HEK293T (cell line): ENCODE measurements around the gene NAV2.

ENCODE experiments used
- CTCF ChIA-PET: fragments of 350-600 bp; formaldehyde crosslinking; extraction: SDS; loops from one replicate; lab custom pipeline; 2021; ENCODE audit warnings: antibody characterized with exemption, inconsistent platforms; lab: Yijun Ruan, JAX
- POLR2A ChIA-PET: fragments of 350-600 bp; formaldehyde crosslinking; extraction: SDS; loops from one replicate; lab custom pipeline; 2020; ENCODE audit warnings: antibody characterized with exemption, inconsistent platforms; lab: Yijun Ruan, JAX
- DNase-seq: peaks from one replicate; pipeline ENCODE4 v3.0.0; 2012; ENCODE audit warnings: mixed read lengths; ENCODE audit errors: extremely low spot score
- ARNT ChIP-seq: fragments of 450-650 bp; IDR thresholded peaks from 2 replicates; pipeline ENCODE4 v1.6.1; 2017; ENCODE audit warnings: mild to moderate bottlenecking
- BHLHE40 ChIP-seq: fragments of 450-650 bp; IDR thresholded peaks from 2 replicates; pipeline ENCODE4 v1.6.1; 2016; ENCODE audit warnings: mild to moderate bottlenecking, moderate library complexity, borderline replicate concordance
- CTBP1 ChIP-seq: fragments of 450-650 bp; IDR thresholded peaks from 2 replicates; pipeline ENCODE4 v1.6.1; 2016; ENCODE audit warnings: borderline replicate concordance
- ELF4 ChIP-seq: fragments of 450-650 bp; IDR thresholded peaks from 2 replicates; pipeline ENCODE4 v1.6.1; 2017; ENCODE audit warnings: antibody characterized with exemption
- FOXA1 ChIP-seq: fragments of 450-650 bp; IDR thresholded peaks from 2 replicates; pipeline ENCODE4 v1.6.1; 2016; ENCODE audit warnings: mild to moderate bottlenecking
- FOXK2 ChIP-seq: fragments of 450-650 bp; IDR thresholded peaks from 2 replicates; pipeline ENCODE4 v1.6.1; 2016; ENCODE audit warnings: mild to moderate bottlenecking
- FOXM1 ChIP-seq: fragments of 450-650 bp; IDR thresholded peaks from 2 replicates; pipeline ENCODE4 v1.6.1; 2017; ENCODE audit warnings: mild to moderate bottlenecking, borderline replicate concordance
- HDGF ChIP-seq: fragments of 450-650 bp; IDR thresholded peaks from 2 replicates; pipeline ENCODE4 v1.6.1; 2017; ENCODE audit warnings: antibody characterized with exemption, borderline replicate concordance
- L3MBTL2 ChIP-seq: fragments of 450-650 bp; conservative IDR thresholded peaks from 2 replicates; pipeline ENCODE4 v1.6.1; 2016; ENCODE audit warnings: mild to moderate bottlenecking
- LEF1 ChIP-seq: fragments of 450-650 bp; IDR thresholded peaks from 2 replicates; pipeline ENCODE4 v1.6.1; 2017; ENCODE audit warnings: mild to moderate bottlenecking, borderline replicate concordance
- NFRKB ChIP-seq: fragments of 450-650 bp; IDR thresholded peaks from 2 replicates; pipeline ENCODE4 v1.6.1; 2016; ENCODE audit warnings: mild to moderate bottlenecking, moderate library complexity
- SP1 ChIP-seq: fragments of 450-650 bp; IDR thresholded peaks from 2 replicates; pipeline ENCODE4 v1.6.1; 2017
- SUZ12 ChIP-seq: fragments of 450-650 bp; IDR thresholded peaks from 2 replicates; pipeline ENCODE4 v1.6.1; 2016; ENCODE audit warnings: mild to moderate bottlenecking
- TARDBP ChIP-seq: fragments of 450-650 bp; IDR thresholded peaks from 2 replicates; pipeline ENCODE4 v1.6.1; 2016
- ZNF384 ChIP-seq: fragments of 450-650 bp; IDR thresholded peaks from 2 replicates; pipeline ENCODE4 v1.6.1; 2016
- TF ChIP-seq, protein P1 (sequence below): fragments of 450-650 bp; IDR thresholded peaks from 2 replicates; pipeline ENCODE4 v1.6.1; 2016

NAV2 gene

DNA sequence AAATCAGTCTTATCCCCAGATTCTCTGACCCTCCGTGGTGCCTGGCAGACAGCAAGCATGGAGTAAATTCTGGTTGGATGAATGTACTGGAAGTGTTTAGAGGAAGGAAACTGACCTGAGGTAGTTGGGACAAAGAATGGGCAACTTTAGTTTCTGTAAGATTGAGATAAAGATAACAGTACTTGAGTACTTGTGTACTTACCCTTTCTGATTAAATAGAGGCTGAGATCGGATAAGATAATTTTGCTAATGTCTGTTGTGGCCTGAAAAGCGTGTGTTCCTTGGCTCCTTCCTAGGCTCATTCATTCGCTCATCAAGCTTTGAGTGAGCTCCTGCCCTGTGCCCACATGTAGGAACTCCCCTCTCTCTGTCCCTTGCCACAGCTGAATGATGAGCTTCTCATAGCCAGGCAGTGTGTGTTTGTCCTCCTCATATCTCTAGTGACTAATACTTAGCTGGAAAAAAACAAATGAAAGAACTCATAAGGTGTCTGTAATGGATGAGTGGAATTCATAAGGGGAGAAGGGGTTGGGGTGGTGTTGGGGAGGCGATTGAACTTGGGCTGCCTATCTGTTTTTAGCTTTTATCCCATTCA lies 329.5 kb downstream of the NAV2 start:
- POLR2A ChIA-PET, result no interaction called here
- no peak for DNase-seq
- CTCF ChIA-PET, result interaction anchor here (0.5 kb wide), 2 partner anchors 8 to 567 kb away, joined by 4 to 10 read pairs; no protein-coding TSS in a partner anchor
- no peak for TF ChIP-seq ELF4
- TF ChIP-seq NFRKB, result no peak
- no peak for TF ChIP-seq SP1
- TF ChIP-seq FOXK2, result no peak
- TF ChIP-seq L3MBTL2, result no peak
- TF ChIP-seq ZNF384, result no peak
- TF ChIP-seq LEF1, result no peak
- TF ChIP-seq HDGF, result no peak
- TF ChIP-seq FOXM1, result no peak
- TF ChIP-seq, protein P1, sequence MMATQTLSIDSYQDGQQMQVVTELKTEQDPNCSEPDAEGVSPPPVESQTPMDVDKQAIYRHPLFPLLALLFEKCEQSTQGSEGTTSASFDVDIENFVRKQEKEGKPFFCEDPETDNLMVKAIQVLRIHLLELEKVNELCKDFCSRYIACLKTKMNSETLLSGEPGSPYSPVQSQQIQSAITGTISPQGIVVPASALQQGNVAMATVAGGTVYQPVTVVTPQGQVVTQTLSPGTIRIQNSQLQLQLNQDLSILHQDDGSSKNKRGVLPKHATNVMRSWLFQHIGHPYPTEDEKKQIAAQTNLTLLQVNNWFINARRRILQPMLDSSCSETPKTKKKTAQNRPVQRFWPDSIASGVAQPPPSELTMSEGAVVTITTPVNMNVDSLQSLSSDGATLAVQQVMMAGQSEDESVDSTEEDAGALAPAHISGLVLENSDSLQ, result no peak
- TF ChIP-seq BHLHE40, result no peak
- no peak for TF ChIP-seq SUZ12
- TF ChIP-seq TARDBP, result no peak
- TF ChIP-seq FOXA1, result no peak
- TF ChIP-seq CTBP1, result no peak
- TF ChIP-seq ARNT, result no peak

DNA sequence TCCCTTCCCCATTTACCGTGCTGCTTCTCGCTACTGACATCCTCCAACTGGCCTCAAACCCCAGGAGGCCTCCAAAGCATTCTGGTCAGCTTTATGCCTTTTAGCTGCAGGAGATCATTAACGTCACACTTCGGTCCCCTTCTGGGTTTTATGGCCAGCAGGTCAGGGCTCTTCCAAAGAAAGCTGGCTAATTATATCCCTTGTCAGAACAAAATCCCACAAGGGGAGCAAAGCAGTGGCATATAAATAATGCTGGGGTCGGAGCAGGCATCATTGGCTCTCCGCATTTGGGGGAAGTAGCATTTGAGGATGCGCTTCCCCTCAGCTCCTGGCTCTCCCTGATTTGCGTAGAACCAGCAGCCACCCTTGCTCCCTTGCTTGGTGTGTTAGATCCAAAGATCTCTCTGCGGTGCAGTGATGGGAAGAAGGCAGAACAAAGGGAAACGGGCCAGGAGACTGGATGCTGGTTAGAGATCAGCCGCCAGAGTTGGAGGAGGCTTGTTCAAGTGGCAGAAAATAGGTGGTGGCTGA lies 330.2 kb downstream of the NAV2 start:
- DNase-seq, result no peak
- CTCF ChIA-PET, result no interaction called here

DNA sequence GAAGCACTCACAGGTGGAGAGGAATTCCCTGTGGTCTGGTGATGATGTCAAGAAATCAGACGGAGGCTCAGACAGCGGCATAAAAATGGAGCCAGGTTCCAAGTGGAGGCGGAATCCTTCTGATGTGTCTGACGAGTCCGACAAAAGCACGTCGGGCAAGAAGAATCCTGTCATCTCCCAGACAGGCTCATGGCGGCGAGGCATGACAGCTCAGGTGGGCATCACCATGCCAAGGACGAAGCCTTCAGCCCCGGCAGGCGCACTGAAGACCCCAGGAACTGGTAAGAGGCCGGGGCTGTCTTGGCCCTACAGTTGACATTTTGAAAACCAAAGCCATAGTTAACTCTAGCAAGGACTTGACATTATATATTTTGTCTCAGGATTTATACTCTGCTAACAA lies 331.4 kb downstream of the NAV2 start:
- TF ChIP-seq FOXA1, result no peak
- no peak for TF ChIP-seq SUZ12
- TF ChIP-seq TARDBP, result no peak
- TF ChIP-seq FOXK2, result no peak
- no peak for TF ChIP-seq BHLHE40
- TF ChIP-seq ARNT, result no peak
- no peak for TF ChIP-seq FOXM1
- no peak for TF ChIP-seq ZNF384
- no peak for TF ChIP-seq NFRKB
- TF ChIP-seq CTBP1, result no peak
- CTCF ChIA-PET, result no interaction called here
- no peak for DNase-seq
- POLR2A ChIA-PET, result no interaction called here

More for the DNA sequence above, 330.2 kb downstream of the NAV2 start:
- POLR2A ChIA-PET, result no interaction called here
- no peak for TF ChIP-seq ZNF384
- TF ChIP-seq CTBP1, result no peak
- TF ChIP-seq, protein P1, result no peak
- no peak for TF ChIP-seq FOXA1
- no peak for TF ChIP-seq TARDBP
- no peak for TF ChIP-seq L3MBTL2
- TF ChIP-seq ARNT, result no peak
- TF ChIP-seq ELF4, result no peak
- no peak for TF ChIP-seq BHLHE40
- TF ChIP-seq NFRKB, result no peak
- no peak for TF ChIP-seq HDGF
- TF ChIP-seq FOXM1, result no peak
- no peak for TF ChIP-seq FOXK2
- TF ChIP-seq LEF1, result no peak

DNA sequence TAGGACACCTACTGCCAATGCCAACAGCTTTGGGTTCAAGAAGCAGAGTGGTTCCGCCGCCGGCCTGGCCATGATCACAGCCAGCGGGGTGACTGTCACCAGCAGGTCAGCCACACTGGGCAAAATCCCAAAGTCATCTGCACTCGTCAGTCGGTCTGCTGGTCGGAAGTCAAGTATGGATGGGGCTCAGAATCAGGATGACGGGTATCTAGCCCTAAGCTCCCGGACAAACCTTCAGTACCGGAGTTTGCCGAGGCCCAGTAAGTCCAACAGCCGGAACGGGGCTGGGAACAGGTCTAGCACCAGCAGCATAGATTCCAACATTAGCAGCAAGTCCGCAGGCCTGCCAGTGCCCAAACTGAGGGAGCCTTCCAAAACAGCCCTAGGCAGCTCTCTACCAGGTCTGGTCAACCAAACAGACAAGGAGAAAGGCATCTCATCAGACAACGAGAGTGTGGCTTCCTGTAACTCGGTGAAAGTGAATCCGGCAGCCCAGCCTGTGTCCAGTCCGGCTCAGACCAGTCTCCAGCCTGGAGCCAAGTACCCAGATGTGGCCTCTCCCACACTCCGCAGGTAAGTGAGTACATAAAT lies 332.6 kb downstream of the NAV2 start:
- ChIA-PET CTCF (no interaction called here), POLR2A (no interaction called here)
- TF ChIP-seq NFRKB (no peak), LEF1 (no peak), TARDBP (no peak), ELF4 (no peak), BHLHE40 (no peak), FOXK2 (no peak), SUZ12 (no peak)
- DNase-seq, result no peak

DNA sequence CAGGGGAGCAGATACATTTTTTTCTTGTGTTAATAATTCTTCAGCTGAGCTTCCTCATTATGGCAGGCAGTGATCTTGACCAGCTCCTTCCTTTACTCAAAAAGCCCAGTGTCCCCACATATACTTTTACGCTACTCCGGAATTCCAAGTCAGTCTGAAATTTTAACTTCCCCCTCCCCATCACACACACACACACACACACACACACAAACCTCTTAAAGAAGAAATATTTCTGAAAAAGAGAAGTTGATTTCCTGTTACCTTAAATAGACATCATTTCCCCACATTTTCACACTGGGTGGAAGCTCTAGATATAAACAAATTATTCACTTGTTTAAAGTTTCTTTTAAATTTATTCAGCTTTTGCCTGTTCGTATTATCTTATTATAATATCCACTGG lies 333.8 kb downstream of the NAV2 start:
- CTCF ChIA-PET, result no interaction called here
- TF ChIP-seq L3MBTL2 (no peak), ARNT (no peak), ZNF384 (no peak), FOXK2 (no peak), LEF1 (no peak), HDGF (no peak), SUZ12 (no peak), ELF4 (no peak), CTBP1 (no peak), FOXM1 (no peak), BHLHE40 (no peak), TARDBP (no peak), SP1 (no peak)
- POLR2A ChIA-PET, result no interaction called here

DNA sequence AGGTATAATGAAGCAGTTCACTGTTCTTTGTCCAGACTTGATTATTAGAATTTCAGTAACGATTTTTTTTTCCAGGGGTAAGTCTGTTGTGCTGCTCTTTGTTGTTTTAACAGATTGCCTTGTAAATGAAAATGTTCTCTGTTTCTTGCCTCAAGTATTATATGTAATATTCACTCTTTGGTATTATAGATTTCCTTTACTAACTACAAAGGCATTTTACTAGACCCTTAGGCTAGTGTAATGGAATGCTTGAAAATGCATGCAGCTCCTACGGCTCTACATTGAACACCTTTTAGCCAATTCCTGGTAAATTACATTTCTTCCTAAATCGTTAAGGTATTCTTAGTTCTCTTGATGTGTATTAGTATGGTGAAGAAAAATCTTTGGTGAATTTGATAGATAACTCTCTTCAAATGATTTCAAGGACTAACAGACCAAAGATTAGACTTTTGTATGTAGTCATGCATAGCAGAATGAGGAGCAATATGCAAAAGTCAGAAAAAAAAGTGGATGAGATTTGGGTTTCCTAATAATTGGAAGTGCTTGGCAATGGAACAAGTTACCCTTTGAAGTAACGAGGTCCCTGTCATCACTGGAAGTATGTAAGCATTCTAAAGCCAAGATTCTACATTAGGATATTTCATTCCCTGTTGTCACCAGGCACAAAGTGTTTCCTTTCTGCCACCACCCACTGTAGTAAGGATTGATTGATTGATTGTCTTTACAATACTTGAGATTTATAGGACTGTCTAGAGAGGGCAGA lies 334.6 kb downstream of the NAV2 start:
- no peak for DNase-seq
- CTCF ChIA-PET, result no interaction called here
- POLR2A ChIA-PET, result no interaction called here
- TF ChIP-seq, protein P1, result peak; percentile 47; the same call in 1 of the 2 replicates
- TF ChIP-seq L3MBTL2, result no peak

More for the DNA sequence above, 333.8 kb downstream of the NAV2 start:
- DNase-seq, result no peak
